Fibroblast of skin of abdomen (primary cell): ENCODE data around the gene BAG5.

Source experiments
- DNase-seq: peaks from one replicate; pipeline ENCODE4 v3.0.0-alpha.2; 2013

BAG5 gene

GRCh38 chr14:103545915-103546651 is 16.4 kb downstream of the BAG5 start:
- no peak for DNase-seq

- DNase-seq, result no peak
Observed at GRCh38 chr14:103545219-103545914, 17.1 kb downstream of the BAG5 start.

- DNase-seq, result no peak
Observed at GRCh38 chr14:103544388-103545218, 17.9 kb downstream of the BAG5 start.

- DNase-seq, result no peak
Observed at GRCh38 chr14:103543721-103544387, 18.6 kb downstream of the BAG5 start.

- no peak for DNase-seq
Observed at GRCh38 chr14:103543140-103543539, 19.3 kb downstream of the BAG5 start.

GRCh38 chr14:103542605-103543088 is 19.8 kb downstream of the BAG5 start:
- no peak for DNase-seq

- DNase-seq, result no peak
Observed at GRCh38 chr14:103541709-103542604, 20.5 kb downstream of the BAG5 start.

GRCh38 chr14:103540821-103541708 is 21.4 kb downstream of the BAG5 start:
- DNase-seq, result no peak

- DNase-seq, result no peak
Observed at GRCh38 chr14:103539056-103539825, 23.2 kb downstream of the BAG5 start.

GRCh38 chr14:103538291-103539055 is 24.0 kb downstream of the BAG5 start:
- DNase-seq, result no peak

- DNase-seq, result no peak
Observed at GRCh38 chr14:103537175-103537990, 25.1 kb downstream of the BAG5 start.

- no peak for DNase-seq
Observed at GRCh38 chr14:103536693-103537092, 25.8 kb downstream of the BAG5 start.

GRCh38 chr14:103535891-103536565 is 26.4 kb downstream of the BAG5 start:
- no peak for DNase-seq

GRCh38 chr14:103535081-103535890 is 27.2 kb downstream of the BAG5 start:
- DNase-seq, result no peak

GRCh38 chr14:103534576-103535061 is 27.8 kb downstream of the BAG5 start:
- no peak for DNase-seq

- no peak for DNase-seq
Observed at GRCh38 chr14:103533999-103534575, 28.4 kb downstream of the BAG5 start.
